ENCODE results near the gene PPM1L.

PPM1L gene

GRCh38 chr3:161103776-161104385 lies 347.9 kb downstream of the PPM1L start:
- H3K9ac ChIP-seq (ENCODE audit: low read length), result no peak overlapping the region
- no peak overlapping the region for H3K4me3 ChIP-seq (ENCODE audit: low read length)
- no peak overlapping the region for H2AFZ ChIP-seq (ENCODE audit: low read length)
- H3K4me2 ChIP-seq (ENCODE audit: low read depth, low read length), result no peak overlapping the region
- H3F3A ChIP-seq (ENCODE audit: insufficient read depth, low read length), result no peaks in the 10 kb centered on the region
- DNase-seq, result no peak
- H3K9me2 ChIP-seq (replicated peaks; ENCODE audit: insufficient read depth, low read length), result no peaks in the 10 kb centered on the region
- H3K27ac ChIP-seq (ENCODE audit: low read length), result no peak overlapping the region
- no peaks in the 10 kb centered on the region for H3K9me3 ChIP-seq (replicated peaks; ENCODE audit: insufficient read depth, low read length)
- no peaks in the 10 kb centered on the region for H3K4me1 ChIP-seq (ENCODE audit: low read length)
- no peaks in the 10 kb centered on the region for H3K36me3 ChIP-seq (replicated peaks; ENCODE audit: insufficient read depth, low read length)
- TF ChIP-seq EZH2phosphoT487 (IDR thresholded peaks at IDR 0.05; ENCODE audit: low read length) (no peak), EZH2 (optimal IDR thresholded peaks at IDR 0.05; ENCODE audit: low read depth, low read length) (no peak)
- TF ChIP-seq, protein P1, sequence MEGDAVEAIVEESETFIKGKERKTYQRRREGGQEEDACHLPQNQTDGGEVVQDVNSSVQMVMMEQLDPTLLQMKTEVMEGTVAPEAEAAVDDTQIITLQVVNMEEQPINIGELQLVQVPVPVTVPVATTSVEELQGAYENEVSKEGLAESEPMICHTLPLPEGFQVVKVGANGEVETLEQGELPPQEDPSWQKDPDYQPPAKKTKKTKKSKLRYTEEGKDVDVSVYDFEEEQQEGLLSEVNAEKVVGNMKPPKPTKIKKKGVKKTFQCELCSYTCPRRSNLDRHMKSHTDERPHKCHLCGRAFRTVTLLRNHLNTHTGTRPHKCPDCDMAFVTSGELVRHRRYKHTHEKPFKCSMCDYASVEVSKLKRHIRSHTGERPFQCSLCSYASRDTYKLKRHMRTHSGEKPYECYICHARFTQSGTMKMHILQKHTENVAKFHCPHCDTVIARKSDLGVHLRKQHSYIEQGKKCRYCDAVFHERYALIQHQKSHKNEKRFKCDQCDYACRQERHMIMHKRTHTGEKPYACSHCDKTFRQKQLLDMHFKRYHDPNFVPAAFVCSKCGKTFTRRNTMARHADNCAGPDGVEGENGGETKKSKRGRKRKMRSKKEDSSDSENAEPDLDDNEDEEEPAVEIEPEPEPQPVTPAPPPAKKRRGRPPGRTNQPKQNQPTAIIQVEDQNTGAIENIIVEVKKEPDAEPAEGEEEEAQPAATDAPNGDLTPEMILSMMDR (IDR thresholded peaks at IDR 0.05; ENCODE audit: low read length), result no peak
- H4K20me1 ChIP-seq (ENCODE audit: insufficient read depth, low read length), result no peaks in the 10 kb centered on the region
- H3K79me2 ChIP-seq (ENCODE audit: low read length), result no peaks in the 10 kb centered on the region
- H3K27me3 ChIP-seq (replicated peaks; ENCODE audit: insufficient read depth, low read length), result no peaks in the 10 kb centered on the region

DNA sequence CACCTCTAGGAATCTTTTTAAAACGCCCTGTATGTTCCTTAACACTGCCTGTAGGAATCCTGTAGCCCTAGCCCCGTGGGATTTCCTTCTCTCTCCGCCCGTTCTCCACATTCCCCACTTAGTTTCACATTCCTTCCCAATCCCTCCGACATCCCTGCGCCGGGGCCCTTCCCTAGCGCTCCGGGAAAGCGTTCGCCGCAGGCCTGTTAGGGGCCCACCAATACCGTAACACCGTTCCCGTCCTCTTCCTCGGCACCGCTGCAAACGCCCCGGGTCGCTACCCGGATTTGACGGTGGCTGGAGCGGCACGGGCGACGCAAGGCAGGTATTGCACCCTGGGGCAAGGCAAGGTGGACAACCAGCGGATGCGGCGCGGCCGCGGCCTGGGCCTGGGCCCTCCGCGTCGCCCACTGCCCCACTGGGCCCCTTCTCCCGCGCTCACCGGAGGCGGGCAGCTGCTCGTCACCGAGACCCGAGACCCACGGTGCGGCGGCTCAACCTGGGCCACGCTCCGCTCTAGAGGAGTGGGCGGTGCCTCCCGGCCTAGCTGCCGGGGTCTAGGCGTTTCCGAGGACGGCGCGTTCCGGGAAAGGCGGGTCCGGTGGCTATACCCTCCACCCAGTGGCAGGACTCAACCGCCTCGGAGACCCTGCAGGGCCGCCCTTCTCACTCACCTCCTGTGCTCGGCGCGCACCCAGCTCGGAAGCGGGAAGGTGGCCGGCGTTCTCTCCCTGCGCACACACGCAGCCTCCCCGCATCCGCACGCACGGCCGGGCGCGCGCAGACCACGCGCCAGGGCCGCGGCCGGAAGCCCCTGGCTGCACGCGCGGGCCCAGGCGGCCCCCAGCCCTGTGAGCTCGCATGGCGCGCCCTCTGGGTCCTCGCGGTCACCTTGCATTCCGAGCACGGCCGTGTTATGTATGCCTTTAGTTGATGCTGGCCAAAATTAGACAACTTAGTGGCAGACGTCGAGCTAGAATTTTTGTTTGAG lies 348.8 kb downstream of the PPM1L start, which contains the start of gene B3GALNT1:
Gene B3GALNT1, minus strand, starts transcription at position 789 of the 991 bp plus-strand sequence. CDS start 18,595 bp downstream, outside the sequence.
- no peak for DNase-seq
- Histone ChIP-seq H3F3A (ENCODE audit: insufficient read depth, low read length) (no peaks in the 10 kb centered on the region), H3K9me2 (replicated peaks; ENCODE audit: insufficient read depth, low read length) (no peaks in the 10 kb centered on the region), H3K36me3 (replicated peaks; ENCODE audit: insufficient read depth, low read length) (no peaks in the 10 kb centered on the region), H3K9ac (ENCODE audit: low read length) (no peak within 1 kb of the TSS), H3K4me2 (ENCODE audit: low read depth, low read length) (no peak within 1 kb of the TSS), H2AFZ (ENCODE audit: low read length) (no peak within 1 kb of the TSS), H4K20me1 (ENCODE audit: insufficient read depth, low read length) (no peaks in the 10 kb centered on the region), H3K4me3 (ENCODE audit: low read length) (no peak within 1 kb of the TSS), H3K27ac (ENCODE audit: low read length) (no peak within 1 kb of the TSS), H3K4me1 (ENCODE audit: low read length) (no peaks in the 10 kb centered on the region), H3K9me3 (replicated peaks; ENCODE audit: insufficient read depth, low read length) (no peaks in the 10 kb centered on the region), H3K27me3 (replicated peaks; ENCODE audit: insufficient read depth, low read length) (no peaks in the 10 kb centered on the region), H3K79me2 (ENCODE audit: low read length) (no peaks in the 10 kb centered on the region)
- TF ChIP-seq EZH2 (optimal IDR thresholded peaks at IDR 0.05; ENCODE audit: low read depth, low read length) (no peak), EZH2phosphoT487 (IDR thresholded peaks at IDR 0.05; ENCODE audit: low read length) (no peak)
- TF ChIP-seq, protein P1 (IDR thresholded peaks at IDR 0.05; ENCODE audit: low read length), result no peak

- H3K27me3 ChIP-seq (replicated peaks; ENCODE audit: insufficient read depth, low read length), result no peaks in the 10 kb centered on the region
- DNase-seq, result no peak
- H3K4me3 ChIP-seq (ENCODE audit: low read length), result no peak overlapping the region
- H2AFZ ChIP-seq (ENCODE audit: low read length), result no peak overlapping the region
- H3F3A ChIP-seq (ENCODE audit: insufficient read depth, low read length), result no peaks in the 10 kb centered on the region
- H3K27ac ChIP-seq (ENCODE audit: low read length), result no peak overlapping the region
- H3K4me2 ChIP-seq (ENCODE audit: low read depth, low read length), result no peak overlapping the region
- TF ChIP-seq EZH2 (optimal IDR thresholded peaks at IDR 0.05; ENCODE audit: low read depth, low read length), result no peak
- TF ChIP-seq, protein P1 (IDR thresholded peaks at IDR 0.05; ENCODE audit: low read length), result no peak
- TF ChIP-seq EZH2phosphoT487 (IDR thresholded peaks at IDR 0.05; ENCODE audit: low read length), result no peak
- no peaks in the 10 kb centered on the region for H3K79me2 ChIP-seq (ENCODE audit: low read length)
- H4K20me1 ChIP-seq (ENCODE audit: insufficient read depth, low read length), result no peaks in the 10 kb centered on the region
- H3K4me1 ChIP-seq (ENCODE audit: low read length), result no peaks in the 10 kb centered on the region
- no peak overlapping the region for H3K9ac ChIP-seq (ENCODE audit: low read length)
- H3K36me3 ChIP-seq (replicated peaks; ENCODE audit: insufficient read depth, low read length), result no peaks in the 10 kb centered on the region
- H3K9me3 ChIP-seq (replicated peaks; ENCODE audit: insufficient read depth, low read length), result no peaks in the 10 kb centered on the region
- no peaks in the 10 kb centered on the region for H3K9me2 ChIP-seq (replicated peaks; ENCODE audit: insufficient read depth, low read length)
Observed at GRCh38 chr3:161107311-161107710, 351.3 kb downstream of the PPM1L start.
